ENCODE data around the gene SOD1.
A peak's percentile ranks its signal among the peaks of the same experiment; 100 is the strongest.

Gene SOD1

GRCh38 chr21:31668651-31669491 is 9.4 kb downstream of the SOD1 start:
- Histone ChIP-seq H3F3A (ENCODE audit: insufficient read depth, low read length) (peaks cover 11% of the 10 kb centered on the region), H3K27ac (ENCODE audit: low read depth, low read length, poor library complexity, severe bottlenecking) (no peak overlapping the region), H2AFZ (ENCODE audit: low read length) (no peak overlapping the region), H3K27me3 (ENCODE audit: insufficient read depth, low read length) (no peaks in the 10 kb centered on the region), H4K20me1 (ENCODE audit: insufficient read depth, low read length) (no peaks in the 10 kb centered on the region), H3K9me2 (ENCODE audit: low read depth, low read length) (no peaks in the 10 kb centered on the region), H3K79me2 (ENCODE audit: insufficient read depth, low read length) (peaks cover 10% of the 10 kb centered on the region; the same call in 1 of the 2 replicates), H3K9ac (ENCODE audit: low read length) (no peak overlapping the region), H3K4me1 (ENCODE audit: insufficient read depth, low read length, severe bottlenecking) (peaks cover 25% of the 10 kb centered on the region), H3K4me2 (ENCODE audit: low read length) (no peak overlapping the region), H3K9me3 (ENCODE audit: low read length) (no peaks in the 10 kb centered on the region), H3K36me3 (ENCODE audit: insufficient read depth, low read length) (peaks cover 84% of the 10 kb centered on the region), H3K4me3 (ENCODE audit: low read depth, low read length, poor library complexity, severe bottlenecking) (no peak overlapping the region)
- TF ChIP-seq CTCF (IDR thresholded peaks at IDR 0.05; ENCODE audit: low read length) (no peak), EZH2 (IDR thresholded peaks at IDR 0.05; ENCODE audit: borderline replicate concordance, low read length) (no peak)

- H3K9me3 ChIP-seq (ENCODE audit: low read length), result no peaks in the 10 kb centered on the region
- H3K79me2 ChIP-seq (ENCODE audit: insufficient read depth, low read length), result peaks cover 7% of the 10 kb centered on the region; the same call in 1 of the 2 replicates
- TF ChIP-seq CTCF (IDR thresholded peaks at IDR 0.05; ENCODE audit: low read length), result no peak
- no peak for TF ChIP-seq EZH2 (IDR thresholded peaks at IDR 0.05; ENCODE audit: borderline replicate concordance, low read length)
- H2AFZ ChIP-seq (ENCODE audit: low read length), result no peak overlapping the region
- H4K20me1 ChIP-seq (ENCODE audit: insufficient read depth, low read length), result no peaks in the 10 kb centered on the region
- peaks cover 11% of the 10 kb centered on the region for H3F3A ChIP-seq (ENCODE audit: insufficient read depth, low read length)
- H3K4me2 ChIP-seq (ENCODE audit: low read length), result no peak overlapping the region
- H3K9me2 ChIP-seq (ENCODE audit: low read depth, low read length), result no peaks in the 10 kb centered on the region
- peaks cover 13% of the 10 kb centered on the region for H3K4me1 ChIP-seq (ENCODE audit: insufficient read depth, low read length, severe bottlenecking)
- H3K36me3 ChIP-seq (ENCODE audit: insufficient read depth, low read length), result peaks cover 73% of the 10 kb centered on the region
- H3K4me3 ChIP-seq (ENCODE audit: low read depth, low read length, poor library complexity, severe bottlenecking), result no peak overlapping the region
- H3K27ac ChIP-seq (ENCODE audit: low read depth, low read length, poor library complexity, severe bottlenecking), result peak overlapping the region; percentile 65
- H3K27me3 ChIP-seq (ENCODE audit: insufficient read depth, low read length), result no peaks in the 10 kb centered on the region
- no peak overlapping the region for H3K9ac ChIP-seq (ENCODE audit: low read length)
Measured at GRCh38 chr21:31670070-31670469, 10.6 kb downstream of the SOD1 start.

GRCh38 chr21:31671146-31671716 is 11.7 kb downstream of the SOD1 start:
- Histone ChIP-seq H3K79me2 (ENCODE audit: insufficient read depth, low read length) (no peaks in the 10 kb centered on the region), H3K4me2 (ENCODE audit: low read length) (no peak overlapping the region), H3K9ac (ENCODE audit: low read length) (no peak overlapping the region), H3K36me3 (ENCODE audit: insufficient read depth, low read length) (peaks cover 62% of the 10 kb centered on the region), H3K9me3 (ENCODE audit: low read length) (no peaks in the 10 kb centered on the region), H3K27ac (ENCODE audit: low read depth, low read length, poor library complexity, severe bottlenecking) (peak overlapping the region; percentile 65), H3F3A (ENCODE audit: insufficient read depth, low read length) (peaks cover 11% of the 10 kb centered on the region), H2AFZ (ENCODE audit: low read length) (no peak overlapping the region), H3K9me2 (ENCODE audit: low read depth, low read length) (no peaks in the 10 kb centered on the region), H3K4me1 (ENCODE audit: insufficient read depth, low read length, severe bottlenecking) (peaks cover 9% of the 10 kb centered on the region), H3K27me3 (ENCODE audit: insufficient read depth, low read length) (no peaks in the 10 kb centered on the region), H4K20me1 (ENCODE audit: insufficient read depth, low read length) (no peaks in the 10 kb centered on the region), H3K4me3 (ENCODE audit: low read depth, low read length, poor library complexity, severe bottlenecking) (no peak overlapping the region)
- no peak for TF ChIP-seq EZH2 (IDR thresholded peaks at IDR 0.05; ENCODE audit: borderline replicate concordance, low read length)

Data from OCI-LY1 (cell line).